B cell (primary cell): ENCODE data around the gene STX11. TPM values are rescaled to one million over a fixed set of nuclear protein-coding genes. Genes with fewer than 3 reads are reported as not detected.
"Not testable (repeated sequence)": the region's sequence is repeated elsewhere in the genome, so short reads cannot be mapped to it uniquely, and the experiment has no call there.

Experiments
- ATAC-seq: fragments of 200-7000 bp; cut with Tn5 transposase; one replicate; pipeline ENCODE4 v1.10.0; 2021; ENCODE audit warnings: low read depth, mild to moderate bottlenecking, moderate number of reproducible peaks, moderate library complexity
- CTCF ChIA-PET: fragments of 350-600 bp; sonication (Branson Sonifier 250); formaldehyde crosslinking; loops from one replicate; lab custom pipeline; 2021; ENCODE audit warnings: antibody characterized with exemption, inconsistent platforms; lab: Charles Lee
- POLR2A ChIA-PET: fragments of 350-600 bp; sonication (Branson Sonifier 250); formaldehyde crosslinking; loops from one replicate; lab custom pipeline; 2021; ENCODE audit warnings: antibody characterized with exemption; lab: Charles Lee
- DNase-seq: peaks from one replicate; pipeline ENCODE4 v3.0.0; 2013
- H2AFZ ChIP-seq: 2 replicates; pipeline ENCODE4 v1.6.1; 2012; ENCODE audit warnings: mild to moderate bottlenecking, low read depth, low read length; ENCODE audit not compliant: insufficient read depth, poor library complexity, severe bottlenecking
- H3K27ac ChIP-seq, 2 donors: 1 replicate in 1 of 2; 2 replicates in 1 of 2; pipeline ENCODE4 v1.5.1; 2012 to 2013; ENCODE audit warnings: low read length in 2 of 2, mild to moderate bottlenecking in 2 of 2, moderate library complexity in 1 of 2
- H3K27me3 ChIP-seq, 4 experiments: fragments of 200-600 bp in 1 of 4; sonication (generic) in 1 of 4; replicated peaks in 1 of 4; 1 replicate in 2 of 4; 2 replicates in 2 of 4; pipeline versions ENCODE4 v1.6.1 to v1.7.0; 2013 to 2016; ENCODE audit warnings: low read length in 3 of 4, mild to moderate bottlenecking in 2 of 4, mixed read lengths in 1 of 4, moderate library complexity in 1 of 4; ENCODE audit not compliant: insufficient read depth in 4 of 4, control insufficient read depth in 3 of 4; ENCODE audit errors: control extremely low read depth in 1 of 4
- H3K36me3 ChIP-seq, 2 experiments: replicated peaks in 1 of 2; 1 replicate in 1 of 2; 2 replicates in 1 of 2; pipeline versions ENCODE4 v1.6.1 to v1.7.1; 2013; ENCODE audit warnings: low read length in 1 of 2; ENCODE audit not compliant: insufficient read depth in 2 of 2, control insufficient read depth in 1 of 2; ENCODE audit errors: control extremely low read depth in 1 of 2, extremely low read depth in 1 of 2
- H3K4me1 ChIP-seq, 2 donors: fragments of 200-600 bp in 1 of 2; sonication (generic) in 1 of 2; 1 replicate in 1 of 2; 2 replicates in 1 of 2; pipeline versions ENCODE4 v1.5.1 to v1.6.1; 2013 to 2017; ENCODE audit warnings: low read length in 2 of 2; ENCODE audit not compliant: control insufficient read depth in 2 of 2, insufficient read depth in 2 of 2
- H3K4me2 ChIP-seq: replicated peaks from 2 replicates; pipeline ENCODE3; 2012; ENCODE audit warnings: mild to moderate bottlenecking, low read depth, low read length; ENCODE audit not compliant: poor library complexity, severe bottlenecking
- H3K4me3 ChIP-seq, 5 experiments: fragments of 200-600 bp in 1 of 5; sonication (generic) in 1 of 5; 1 replicate in 3 of 5; 2 replicates in 2 of 5; pipeline versions ENCODE4 v1.5.1 to v1.7.0; 2011 to 2016; ENCODE audit warnings: low read length in 4 of 5, mild to moderate bottlenecking in 4 of 5, low read depth in 2 of 5, control low read depth in 1 of 5, moderate library complexity in 1 of 5; ENCODE audit not compliant: insufficient read depth in 1 of 5; ENCODE audit errors: control extremely low read depth in 1 of 5, extremely low read depth in 1 of 5
- H3K79me2 ChIP-seq: fragments of 200-600 bp; sonication (generic); one replicate; pipeline ENCODE4 v1.6.0; 2016; ENCODE audit warnings: low read length; ENCODE audit not compliant: control insufficient read depth, insufficient read depth
- H3K9ac ChIP-seq: fragments of 200-600 bp; sonication (generic); 2 replicates; pipeline ENCODE4 v1.6.1; 2017; ENCODE audit warnings: mild to moderate bottlenecking, low read length, moderate library complexity
- H3K9me3 ChIP-seq, 3 donors: one replicate each; pipeline versions ENCODE4 v1.6.1 to v1.7.1; 2013; ENCODE audit warnings: low read length in 2 of 3; ENCODE audit not compliant: control insufficient read depth in 2 of 3, insufficient read depth in 1 of 3; ENCODE audit errors: control extremely low read depth in 1 of 3
- H4K20me1 ChIP-seq: 2 replicates; pipeline ENCODE4 v1.6.0; 2012; ENCODE audit warnings: mild to moderate bottlenecking, low read length; ENCODE audit not compliant: insufficient read depth, control insufficient read depth, poor library complexity, severe bottlenecking
- H3K27ac Mint-ChIP-seq: one replicate; pipeline ENCODE4 v1.8.0; 2021; ENCODE audit warnings: mixed read lengths
- H3K27me3 Mint-ChIP-seq: one replicate; pipeline ENCODE4 v1.8.0; 2021; ENCODE audit warnings: mixed read lengths
- H3K4me1 Mint-ChIP-seq: one replicate; pipeline ENCODE4 v1.8.0; 2021; ENCODE audit warnings: mixed read lengths
- H3K4me3 Mint-ChIP-seq: one replicate; pipeline ENCODE4 v1.8.0; 2021; ENCODE audit warnings: mixed read lengths
- H3K9me3 Mint-ChIP-seq: one replicate; pipeline ENCODE4 v1.8.0; 2022; ENCODE audit warnings: mixed read lengths; ENCODE audit not compliant: insufficient read depth
- EZH2 ChIP-seq: IDR thresholded peaks from 2 replicates; pipeline ENCODE4 v1.6.1; 2012; ENCODE audit warnings: borderline replicate concordance, low read depth, mild to moderate bottlenecking, moderate library complexity, low read length; ENCODE audit not compliant: insufficient read depth, poor library complexity, severe bottlenecking
- WGBS: methylation state at CpG from one replicate; pipeline ENCODE4 v1.1.5; 2013; ENCODE audit warnings: missing lambda C conversion rate; ENCODE audit not compliant: insufficient coverage; 5-methylcytosine and 5-hydroxymethylcytosine counted together
- intact Hi-C: fragments of 100-400 bp; cut with micrococcal nuclease; formaldehyde crosslinking; loops from one replicate; pipeline ENCODE4 v1.10.0; 2022
- polyA plus RNA-seq: library from polyadenylated mRNA; depleted of rRNA; stranded (reverse); fragments of >200 nt; gene quantifications from 2 replicates; pipeline ENCODE4 v1.2.3, GENCODE V29; 2012
- total RNA-seq, 2 donors: library from RNA; stranded (reverse); fragments of 120-200 nt in 1 of 2; gene quantifications; 1 replicate in 1 of 2; 2 replicates in 1 of 2; pipeline versions ENCODE4 v1.2.3 to v1.2.4, GENCODE V29; 2013 to 2022
- TF ChIP-seq, protein P1 (sequence below): fragments of 200-600 bp; IDR thresholded peaks from one replicate; pipeline ENCODE4 v1.8.0; 2022; ENCODE audit warnings: antibody characterized with exemption, mild to moderate bottlenecking

Gene STX11
- total and polyA plus RNA-seq, 2 donors (not counting 1 experiment from before 2014, with no cell fraction given) = 10.3 to 14.6 TPM

DNA sequence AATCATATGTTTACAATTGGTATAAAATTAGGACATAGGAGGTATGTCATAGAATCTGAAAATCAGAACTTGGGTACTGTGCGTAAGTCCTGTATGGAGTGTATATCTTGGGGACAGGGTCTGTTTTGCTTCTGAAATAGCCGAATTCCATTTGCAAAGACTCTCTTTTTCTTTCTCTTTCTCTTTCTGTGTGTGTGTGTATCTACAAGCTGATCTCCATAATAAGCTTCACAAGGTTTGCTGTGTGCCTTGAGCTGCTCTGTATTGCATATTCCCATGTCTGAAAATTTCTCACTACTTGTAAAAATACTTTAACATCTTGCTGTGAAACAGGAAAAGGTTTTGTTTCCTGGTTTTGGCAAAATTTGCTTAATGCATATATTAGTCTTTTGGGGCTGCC is 29.5 kb downstream of the STX11 start:
- WGBS = no CpG with 5 or more reads among the region's 2 CpGs
- no peak for ATAC-seq
- H3K4me3 Mint-ChIP-seq = peak overlapping the region; percentile 35
- no peaks in the 10 kb centered on the region for H3K27me3 ChIP-seq
- H2AFZ ChIP-seq = peak overlapping the region; percentile 3
- peak overlapping the region in 2 of 5 experiments; percentile 6 for H3K4me3 ChIP-seq
- peaks cover 27% of the 10 kb centered on the region for H3K4me1 Mint-ChIP-seq
- no peaks in the 10 kb centered on the region for H4K20me1 ChIP-seq
- no peak for DNase-seq
- peaks cover 11 to 14% of the 10 kb centered on the region in 2 donors for H3K4me1 ChIP-seq
- no peaks in the 10 kb centered on the region for H3K9me3 Mint-ChIP-seq
- POLR2A ChIA-PET = no interaction called here
- CTCF ChIA-PET = no interaction called here
- H3K9me3 ChIP-seq = no peaks in the 10 kb centered on the region
- no peaks in the 10 kb centered on the region for H3K27me3 Mint-ChIP-seq
- no peak overlapping the region for H3K27ac Mint-ChIP-seq
- no peak overlapping the region for H3K27ac ChIP-seq
- peak overlapping the region; percentile 15 for H3K4me2 ChIP-seq
- H3K9ac ChIP-seq = peak overlapping the region; percentile 1
- no peaks in the 10 kb centered on the region for H3K79me2 ChIP-seq
- intact Hi-C loops = no loop called here
- TF ChIP-seq, protein P1, sequence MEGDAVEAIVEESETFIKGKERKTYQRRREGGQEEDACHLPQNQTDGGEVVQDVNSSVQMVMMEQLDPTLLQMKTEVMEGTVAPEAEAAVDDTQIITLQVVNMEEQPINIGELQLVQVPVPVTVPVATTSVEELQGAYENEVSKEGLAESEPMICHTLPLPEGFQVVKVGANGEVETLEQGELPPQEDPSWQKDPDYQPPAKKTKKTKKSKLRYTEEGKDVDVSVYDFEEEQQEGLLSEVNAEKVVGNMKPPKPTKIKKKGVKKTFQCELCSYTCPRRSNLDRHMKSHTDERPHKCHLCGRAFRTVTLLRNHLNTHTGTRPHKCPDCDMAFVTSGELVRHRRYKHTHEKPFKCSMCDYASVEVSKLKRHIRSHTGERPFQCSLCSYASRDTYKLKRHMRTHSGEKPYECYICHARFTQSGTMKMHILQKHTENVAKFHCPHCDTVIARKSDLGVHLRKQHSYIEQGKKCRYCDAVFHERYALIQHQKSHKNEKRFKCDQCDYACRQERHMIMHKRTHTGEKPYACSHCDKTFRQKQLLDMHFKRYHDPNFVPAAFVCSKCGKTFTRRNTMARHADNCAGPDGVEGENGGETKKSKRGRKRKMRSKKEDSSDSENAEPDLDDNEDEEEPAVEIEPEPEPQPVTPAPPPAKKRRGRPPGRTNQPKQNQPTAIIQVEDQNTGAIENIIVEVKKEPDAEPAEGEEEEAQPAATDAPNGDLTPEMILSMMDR = no peak
- TF ChIP-seq EZH2 = no peak
- H3K36me3 ChIP-seq = no peaks in the 10 kb centered on the region

DNA sequence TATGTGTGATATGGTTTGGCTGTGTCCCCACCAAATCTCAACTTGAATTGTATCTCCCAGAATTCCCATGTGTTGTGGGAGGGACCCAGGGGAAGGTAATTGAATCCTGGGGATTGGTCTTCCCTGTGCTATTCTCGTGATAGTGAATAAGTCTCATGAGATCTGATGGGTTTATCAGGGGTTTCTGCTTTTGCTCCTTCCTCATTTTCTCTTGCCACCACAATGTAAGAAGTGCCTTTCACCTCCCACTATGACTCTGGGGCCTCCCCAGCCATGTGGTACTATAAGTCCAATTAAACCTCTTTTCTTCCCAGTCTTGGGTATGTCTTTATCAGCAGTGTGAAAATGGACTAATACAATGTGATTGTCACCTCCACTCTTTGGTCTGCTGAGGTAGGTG is 30.0 kb downstream of the STX11 start:
- H4K20me1 ChIP-seq, H3K79me2 ChIP-seq, POLR2A ChIA-PET, intact Hi-C loops, H3K27ac ChIP-seq, H2AFZ ChIP-seq, H3K27me3 Mint-ChIP-seq, H3K27me3 ChIP-seq, CTCF ChIA-PET, H3K9me3 Mint-ChIP-seq, ATAC-seq, H3K36me3 ChIP-seq, H3K9me3 ChIP-seq: not testable (repeated sequence)
- Histone ChIP-seq H3K9ac (peak overlapping the region; percentile 1), H3K4me1 (peaks cover 11 to 14% of the 10 kb centered on the region in 2 donors), H3K4me2 (peak overlapping the region; percentile 15), H3K4me3 (peak overlapping the region in 1 of 5 experiments; percentile 6)
- peaks cover 27% of the 10 kb centered on the region for H3K4me1 Mint-ChIP-seq
- H3K27ac Mint-ChIP-seq = peak overlapping the region; percentile 38
- no CpG with 5 or more reads among the region's 1 CpG for WGBS
- DNase-seq = peak; percentile 24
- H3K4me3 Mint-ChIP-seq = peak overlapping the region; percentile 35
